Peyer's patch (tissue), 4 donors: ENCODE results near the gene C20orf204.

ENCODE experiments used
- POLR2A ChIP-seq, 2 donors: fragments of 450-650 bp; IDR thresholded peaks; one replicate each; pipeline ENCODE4 v1.5.1; 2017; ENCODE audit warnings: antibody characterized with exemption in 2 of 2, mild to moderate bottlenecking in 2 of 2, moderate library complexity in 2 of 2
- TF ChIP-seq, protein P1 (sequence below), 6 experiments: fragments of 450-650 bp in 4 of 6; fragments of 200-600 bp in 2 of 6; sonication (generic) in 1 of 6; IDR thresholded peaks; one replicate each; pipeline ENCODE4 v1.5.1; 2017 to 2019; ENCODE audit warnings: antibody characterized with exemption in 6 of 6, mild to moderate bottlenecking in 3 of 6, moderate library complexity in 1 of 6

DNA sequence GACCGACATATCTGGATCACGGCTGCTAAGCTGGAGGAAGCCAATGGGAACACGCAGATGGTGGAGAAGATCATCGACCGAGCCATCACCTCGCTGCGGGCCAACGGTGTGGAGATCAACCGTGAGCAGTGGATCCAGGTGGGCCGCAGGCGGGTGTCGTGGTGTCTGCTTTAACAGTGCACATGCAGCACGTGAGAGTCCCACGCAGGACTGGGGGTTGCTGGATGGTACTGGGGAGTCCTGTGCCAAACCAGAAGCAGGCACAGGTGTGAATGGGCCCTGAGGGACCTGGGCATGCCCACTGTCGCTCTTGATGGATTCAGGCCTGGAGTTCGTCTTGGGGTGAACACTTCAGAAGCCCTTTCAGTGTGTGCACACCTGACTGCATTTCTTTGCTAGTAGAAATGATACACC is 24.6 kb upstream of the C20orf204 start:
- TF ChIP-seq, protein P1, sequence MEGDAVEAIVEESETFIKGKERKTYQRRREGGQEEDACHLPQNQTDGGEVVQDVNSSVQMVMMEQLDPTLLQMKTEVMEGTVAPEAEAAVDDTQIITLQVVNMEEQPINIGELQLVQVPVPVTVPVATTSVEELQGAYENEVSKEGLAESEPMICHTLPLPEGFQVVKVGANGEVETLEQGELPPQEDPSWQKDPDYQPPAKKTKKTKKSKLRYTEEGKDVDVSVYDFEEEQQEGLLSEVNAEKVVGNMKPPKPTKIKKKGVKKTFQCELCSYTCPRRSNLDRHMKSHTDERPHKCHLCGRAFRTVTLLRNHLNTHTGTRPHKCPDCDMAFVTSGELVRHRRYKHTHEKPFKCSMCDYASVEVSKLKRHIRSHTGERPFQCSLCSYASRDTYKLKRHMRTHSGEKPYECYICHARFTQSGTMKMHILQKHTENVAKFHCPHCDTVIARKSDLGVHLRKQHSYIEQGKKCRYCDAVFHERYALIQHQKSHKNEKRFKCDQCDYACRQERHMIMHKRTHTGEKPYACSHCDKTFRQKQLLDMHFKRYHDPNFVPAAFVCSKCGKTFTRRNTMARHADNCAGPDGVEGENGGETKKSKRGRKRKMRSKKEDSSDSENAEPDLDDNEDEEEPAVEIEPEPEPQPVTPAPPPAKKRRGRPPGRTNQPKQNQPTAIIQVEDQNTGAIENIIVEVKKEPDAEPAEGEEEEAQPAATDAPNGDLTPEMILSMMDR (IDR thresholded peaks at IDR 0.05), result no peak
- TF ChIP-seq POLR2A (IDR thresholded peaks at IDR 0.05), result no peak
